Astrocyte (in vitro differentiated cells and primary cell): ENCODE data around the gene CFAP206.

ENCODE experiments used
- EZH2 ChIP-seq: IDR thresholded peaks from 2 replicates; pipeline ENCODE4 v1.6.1; 2012; ENCODE audit warnings: mild to moderate bottlenecking, low read length, inconsistent platforms; ENCODE audit not compliant: insufficient read depth
- TF ChIP-seq, protein P1 (sequence below): IDR thresholded peaks from 2 replicates; pipeline ENCODE4 v1.5.1; 2011; ENCODE audit warnings: low read depth, mild to moderate bottlenecking, inconsistent platforms, low read length, moderate library complexity; ENCODE audit not compliant: insufficient read depth

- TF ChIP-seq, protein P1, sequence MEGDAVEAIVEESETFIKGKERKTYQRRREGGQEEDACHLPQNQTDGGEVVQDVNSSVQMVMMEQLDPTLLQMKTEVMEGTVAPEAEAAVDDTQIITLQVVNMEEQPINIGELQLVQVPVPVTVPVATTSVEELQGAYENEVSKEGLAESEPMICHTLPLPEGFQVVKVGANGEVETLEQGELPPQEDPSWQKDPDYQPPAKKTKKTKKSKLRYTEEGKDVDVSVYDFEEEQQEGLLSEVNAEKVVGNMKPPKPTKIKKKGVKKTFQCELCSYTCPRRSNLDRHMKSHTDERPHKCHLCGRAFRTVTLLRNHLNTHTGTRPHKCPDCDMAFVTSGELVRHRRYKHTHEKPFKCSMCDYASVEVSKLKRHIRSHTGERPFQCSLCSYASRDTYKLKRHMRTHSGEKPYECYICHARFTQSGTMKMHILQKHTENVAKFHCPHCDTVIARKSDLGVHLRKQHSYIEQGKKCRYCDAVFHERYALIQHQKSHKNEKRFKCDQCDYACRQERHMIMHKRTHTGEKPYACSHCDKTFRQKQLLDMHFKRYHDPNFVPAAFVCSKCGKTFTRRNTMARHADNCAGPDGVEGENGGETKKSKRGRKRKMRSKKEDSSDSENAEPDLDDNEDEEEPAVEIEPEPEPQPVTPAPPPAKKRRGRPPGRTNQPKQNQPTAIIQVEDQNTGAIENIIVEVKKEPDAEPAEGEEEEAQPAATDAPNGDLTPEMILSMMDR, result no peak
- TF ChIP-seq EZH2, result no peak
These were observed 5.9 kb upstream of the CFAP206 start for GRCh38 chr6:87401832-87402231.
